SU-DHL-6 (cell line): Measurements from ENCODE around the gene U2AF2.

Experiments used
- CTCF ChIP-seq: fragments of 200-600 bp; sonication (generic); IDR thresholded peaks from one replicate; pipeline ENCODE4 v1.5.1; 2017; ENCODE audit warnings: antibody characterized with exemption, mild to moderate bottlenecking, low read length, moderate library complexity; ENCODE audit not compliant: insufficient read depth, poor library complexity, severe bottlenecking
- EZH2phosphoT487 ChIP-seq: fragments of 200-600 bp; sonication (generic), shearing (Covaris generic); conservative IDR thresholded peaks from 2 replicates; pipeline ENCODE4 v1.6.1; 2018; ENCODE audit warnings: mild to moderate bottlenecking, antibody characterized with exemption, low read length, moderate library complexity, mixed read lengths

- TF ChIP-seq CTCF (no peak), EZH2phosphoT487 (no peak)
These were observed 66.0 kb downstream of the U2AF2 start for GRCh38 chr19:55720801-55721200.
